DOHH2 (cell line): Measurements from ENCODE around the gene ZIC2.
A peak's percentile ranks its signal among the peaks of the same experiment; 100 is the strongest.

Experiments
- EZH2phosphoT487 ChIP-seq: fragments of 200-600 bp; sonication (generic); IDR thresholded peaks from 2 replicates; pipeline ENCODE4 v1.6.1; 2017; ENCODE audit warnings: borderline replicate concordance, mild to moderate bottlenecking, antibody characterized with exemption, low read length, moderate library complexity, mixed read lengths
- TF ChIP-seq, protein P1 (sequence below): fragments of 200-600 bp; sonication (generic); IDR thresholded peaks from one replicate; pipeline ENCODE4 v1.5.1; 2014; ENCODE audit warnings: antibody characterized with exemption, mild to moderate bottlenecking, low read depth, low read length; ENCODE audit not compliant: poor library complexity, severe bottlenecking

DNA sequence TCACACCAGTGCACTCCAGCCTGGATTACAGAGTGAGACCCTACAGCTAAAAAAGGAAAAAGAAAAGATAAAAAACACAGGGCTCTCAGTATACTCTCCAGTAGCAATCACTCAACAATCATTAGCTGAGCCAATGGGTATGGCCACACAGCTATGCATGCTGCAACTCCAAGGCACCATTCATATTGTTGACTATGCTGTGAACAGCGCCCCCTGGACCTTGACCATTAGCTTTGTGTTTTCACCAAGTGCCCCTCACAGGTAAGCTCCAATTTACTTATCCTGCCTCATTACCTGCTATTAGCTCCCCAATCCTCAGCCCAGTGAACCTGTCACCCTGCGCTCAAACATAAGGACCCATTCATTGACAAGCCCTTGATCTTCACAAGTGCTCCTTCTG is 45.8 kb upstream of the ZIC2 start:
- TF ChIP-seq EZH2phosphoT487, result no peak
- TF ChIP-seq, protein P1, sequence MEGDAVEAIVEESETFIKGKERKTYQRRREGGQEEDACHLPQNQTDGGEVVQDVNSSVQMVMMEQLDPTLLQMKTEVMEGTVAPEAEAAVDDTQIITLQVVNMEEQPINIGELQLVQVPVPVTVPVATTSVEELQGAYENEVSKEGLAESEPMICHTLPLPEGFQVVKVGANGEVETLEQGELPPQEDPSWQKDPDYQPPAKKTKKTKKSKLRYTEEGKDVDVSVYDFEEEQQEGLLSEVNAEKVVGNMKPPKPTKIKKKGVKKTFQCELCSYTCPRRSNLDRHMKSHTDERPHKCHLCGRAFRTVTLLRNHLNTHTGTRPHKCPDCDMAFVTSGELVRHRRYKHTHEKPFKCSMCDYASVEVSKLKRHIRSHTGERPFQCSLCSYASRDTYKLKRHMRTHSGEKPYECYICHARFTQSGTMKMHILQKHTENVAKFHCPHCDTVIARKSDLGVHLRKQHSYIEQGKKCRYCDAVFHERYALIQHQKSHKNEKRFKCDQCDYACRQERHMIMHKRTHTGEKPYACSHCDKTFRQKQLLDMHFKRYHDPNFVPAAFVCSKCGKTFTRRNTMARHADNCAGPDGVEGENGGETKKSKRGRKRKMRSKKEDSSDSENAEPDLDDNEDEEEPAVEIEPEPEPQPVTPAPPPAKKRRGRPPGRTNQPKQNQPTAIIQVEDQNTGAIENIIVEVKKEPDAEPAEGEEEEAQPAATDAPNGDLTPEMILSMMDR, result peak; percentile 17
